GM18861 (cell line): ENCODE data around the gene HACL1.

Experiments used
- ATAC-seq: cut with Tn5 transposase; IDR thresholded peaks from one replicate; pipeline ENCODE4 v1.9.1; 2021; ENCODE audit not compliant: unreplicated experiment

The HACL1 gene

DNA sequence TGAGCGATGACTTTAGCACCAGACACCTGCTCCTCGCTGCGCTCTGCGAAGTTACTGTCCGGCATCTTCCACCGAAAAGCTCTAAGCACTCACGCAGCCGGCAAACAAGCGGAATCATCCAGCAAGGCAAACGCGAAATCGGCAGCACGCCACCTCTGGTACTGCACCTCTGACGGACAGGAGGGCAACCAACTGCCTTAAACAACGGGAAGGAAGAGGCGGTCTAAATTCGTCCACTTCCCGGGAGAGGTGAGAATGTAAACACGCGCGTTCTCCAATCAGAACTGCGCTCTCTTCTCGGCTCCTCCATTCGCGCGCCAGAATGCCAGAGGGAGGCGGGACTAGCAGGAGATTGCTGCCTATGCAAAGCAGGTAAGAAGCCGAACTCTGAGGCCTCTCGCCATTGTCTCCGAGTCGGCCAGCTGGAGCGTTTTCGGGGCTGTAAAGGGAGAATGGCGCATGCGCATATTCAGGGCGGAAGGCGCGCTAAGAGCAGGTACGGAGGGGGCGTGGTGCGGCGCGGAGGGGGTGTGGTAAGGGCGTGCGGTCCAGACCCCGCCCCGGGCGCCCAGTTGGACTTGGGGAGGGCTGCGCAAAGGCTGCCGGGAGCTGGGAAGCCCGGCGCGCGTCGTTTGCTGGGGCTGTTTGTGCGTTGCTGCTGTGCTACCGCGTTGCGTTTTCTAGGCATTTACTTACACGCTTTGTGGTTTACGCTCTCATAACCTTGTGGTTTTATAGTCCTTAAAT is at the start of gene HACL1, which contains the start of gene BTD:
Gene HACL1 (minus strand): TSS at position 171 of the 747 bp plus-strand sequence. CDS start 106 bp downstream, at position 65.
Gene BTD (plus strand): TSS at position 347 of the 747 bp plus-strand sequence. CDS start 33,695 bp downstream, outside the sequence.
- ATAC-seq: peak; percentile 90

DNA sequence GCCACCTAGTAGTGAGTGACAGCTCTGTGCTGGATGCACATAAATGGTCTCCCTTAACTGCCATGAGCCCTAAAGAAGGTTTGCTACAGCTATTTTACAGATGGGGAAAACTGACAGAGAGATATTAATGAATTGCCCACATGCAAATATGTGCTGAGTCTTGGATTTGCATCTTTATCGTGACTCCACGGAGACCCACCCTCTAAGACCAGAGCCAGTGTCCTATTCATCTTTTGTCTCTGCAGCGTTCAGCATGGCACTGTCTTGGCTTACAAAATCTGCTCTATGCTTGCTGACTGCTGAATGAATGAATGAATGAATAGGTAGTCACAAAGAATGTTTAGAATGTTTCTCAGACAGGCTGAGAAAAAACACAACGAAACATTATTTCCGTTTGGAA is 48.5 kb upstream of the HACL1 start:
- ATAC-seq: no peak

DNA sequence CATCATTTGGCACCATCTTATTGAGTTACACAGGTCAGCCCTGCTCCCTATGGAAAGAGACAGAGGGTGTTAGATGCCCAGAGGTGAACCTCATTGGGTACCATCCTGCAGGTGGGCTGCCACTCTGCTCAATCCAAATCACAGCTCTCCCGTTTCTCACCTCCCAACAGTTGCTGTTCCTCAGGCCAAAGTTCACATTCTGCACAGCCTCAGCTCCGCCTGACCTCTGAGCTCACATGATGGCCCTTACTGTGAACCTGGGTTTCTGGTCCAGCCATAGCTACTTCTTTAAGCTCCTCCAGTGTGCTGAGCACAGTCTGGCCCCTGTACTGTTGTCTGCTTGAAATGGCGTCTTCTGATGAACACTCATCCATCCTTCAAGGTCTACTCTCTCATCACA is 48.0 kb upstream of the HACL1 start:
- no peak for ATAC-seq

GRCh38 chr3:15647611-15648167 is 46.3 kb upstream of the HACL1 start:
- peak; percentile 78 for ATAC-seq

- ATAC-seq: peak; percentile 15
Observed at GRCh38 chr3:15646851-15647511, 45.6 kb upstream of the HACL1 start.

GRCh38 chr3:15645740-15646501 is 44.6 kb upstream of the HACL1 start:
- no peak for ATAC-seq

GRCh38 chr3:15645246-15645645 is 43.9 kb upstream of the HACL1 start:
- no peak for ATAC-seq

- ATAC-seq: no peak
Observed at GRCh38 chr3:15638891-15639262, 37.5 kb upstream of the HACL1 start.

- no peak for ATAC-seq
Observed at GRCh38 chr3:15638193-15638890, 37.0 kb upstream of the HACL1 start.

DNA sequence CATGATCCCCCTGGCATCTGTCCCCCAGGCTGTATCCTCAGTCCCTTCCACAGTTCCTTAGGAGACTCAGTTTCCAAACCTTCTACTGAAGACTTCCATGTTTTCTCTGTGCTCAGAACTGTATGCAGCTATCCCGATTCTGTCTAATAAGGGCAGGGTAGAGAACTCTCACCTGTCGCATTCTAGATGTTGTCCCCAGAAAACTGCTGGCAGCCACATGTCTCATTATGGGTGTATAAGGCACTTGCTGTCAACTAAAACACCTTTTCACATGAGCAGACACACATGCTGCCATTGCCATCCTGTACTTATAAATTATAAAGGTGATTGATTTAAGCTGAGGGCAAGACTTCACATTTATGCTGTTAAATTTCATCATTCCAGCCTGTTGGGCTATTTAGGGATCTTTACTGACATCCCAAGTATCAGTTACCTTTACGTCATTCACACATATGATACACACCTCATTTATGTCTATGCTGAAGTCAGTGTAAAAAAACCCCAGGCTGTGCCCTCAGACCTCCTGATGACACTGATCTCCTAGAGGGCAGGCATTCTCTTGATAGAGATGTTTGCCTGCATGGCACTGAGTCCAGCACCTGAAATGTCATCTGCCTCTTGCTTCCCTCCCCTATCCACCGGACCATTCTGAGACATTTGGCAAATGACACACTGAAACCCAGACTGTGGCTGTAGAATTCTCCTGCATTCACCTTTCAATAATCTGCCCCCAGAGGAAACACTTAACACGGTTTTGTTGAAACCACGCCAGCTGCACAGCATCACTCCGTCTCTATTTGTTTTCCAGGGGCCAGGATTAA is 36.0 kb upstream of the HACL1 start:
- no peak for ATAC-seq

- no peak for ATAC-seq
Observed at GRCh38 chr3:15636028-15636709, 34.8 kb upstream of the HACL1 start.

DNA sequence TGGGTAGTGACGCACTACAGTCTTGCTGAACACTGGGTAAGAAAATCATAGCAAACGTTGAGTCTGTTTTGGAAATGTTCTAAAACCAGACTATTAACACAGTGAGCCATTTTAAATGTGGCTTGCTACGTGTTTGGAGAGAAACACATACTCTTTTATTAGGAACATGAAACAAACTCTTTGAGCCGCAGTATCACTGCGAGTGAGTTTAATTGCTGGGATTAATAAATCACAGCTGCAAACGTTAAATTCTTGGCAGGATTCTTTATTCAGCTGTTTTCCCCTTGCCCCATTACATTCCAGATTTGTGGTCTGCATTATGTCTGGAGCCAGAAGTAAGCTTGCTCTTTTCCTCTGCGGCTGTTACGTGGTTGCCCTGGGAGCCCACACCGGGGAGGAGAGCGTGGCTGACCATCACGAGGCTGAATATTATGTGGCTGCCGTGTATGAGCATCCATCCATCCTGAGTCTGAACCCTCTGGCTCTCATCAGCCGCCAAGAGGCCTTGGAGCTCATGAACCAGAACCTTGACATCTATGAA is 33.8 kb upstream of the HACL1 start:
- ATAC-seq: no peak

- no peak for ATAC-seq
Observed at GRCh38 chr3:15634671-15635070, 33.3 kb upstream of the HACL1 start.

DNA sequence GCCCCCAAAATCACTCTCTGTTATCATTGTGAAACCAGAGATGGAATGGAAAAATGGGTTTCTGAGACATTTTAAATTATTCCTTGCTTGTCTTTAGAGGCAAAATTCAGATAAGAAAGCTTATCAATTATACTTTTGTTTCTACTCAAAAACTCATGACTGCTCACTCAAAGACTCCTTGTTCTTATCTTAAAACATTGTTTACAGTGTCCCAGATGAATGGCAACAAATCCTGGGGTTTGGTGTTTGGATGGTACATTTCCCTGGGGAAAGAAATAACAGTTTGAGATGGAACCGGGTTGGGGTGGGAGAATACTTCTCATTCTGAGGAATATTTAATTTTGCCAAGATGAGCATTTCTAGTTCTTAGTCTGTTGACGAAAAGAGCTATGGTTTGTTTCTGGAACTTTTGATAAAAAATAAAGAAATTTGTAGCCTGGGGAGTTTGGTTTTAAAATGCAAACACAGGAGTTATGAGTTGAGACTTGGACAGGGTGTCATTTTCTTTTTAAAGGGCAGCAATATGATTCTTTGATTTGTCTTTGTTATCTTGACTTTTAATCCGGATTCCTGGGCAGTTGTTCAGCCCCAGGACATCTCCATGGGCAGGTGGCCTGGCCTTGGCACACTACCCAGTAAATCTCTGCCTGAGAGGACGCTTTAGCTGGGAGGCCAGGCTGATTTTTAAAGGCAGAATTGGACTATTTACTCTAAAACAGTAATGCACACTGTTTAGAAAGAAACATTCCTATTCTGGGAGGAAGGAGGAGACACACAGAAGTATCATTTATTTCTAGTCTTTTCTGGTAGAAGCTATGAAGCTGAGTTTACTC is 32.6 kb upstream of the HACL1 start:
- no peak for ATAC-seq

DNA sequence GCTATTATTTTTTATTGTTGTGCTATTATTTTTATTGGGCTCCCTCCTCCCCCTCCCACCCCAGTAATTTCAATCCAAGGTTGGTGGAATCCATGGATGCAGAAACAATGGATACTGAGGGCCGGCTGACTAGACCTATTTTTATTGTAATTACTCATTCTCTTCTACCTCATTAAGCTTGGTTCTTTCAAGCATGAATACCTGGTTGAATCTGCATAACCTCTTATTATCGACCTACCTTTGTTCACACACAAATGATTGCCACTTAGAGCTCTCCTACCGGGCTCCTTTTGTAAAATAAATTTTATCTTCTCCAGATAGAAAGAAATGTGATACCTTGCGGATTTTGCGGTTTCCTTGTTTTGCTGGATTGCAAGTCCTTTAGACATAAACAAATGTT is 31.8 kb upstream of the HACL1 start:
- ATAC-seq: no peak

- ATAC-seq: no peak
Observed at GRCh38 chr3:15632212-15632580, 30.8 kb upstream of the HACL1 start.

- no peak for ATAC-seq
Observed at GRCh38 chr3:15631426-15632211, 30.2 kb upstream of the HACL1 start.
